Parathyroid adenoma (tissue), 2 donors: ENCODE measurements around the gene P3H3.

ENCODE experiments used
- H2AFZ ChIP-seq: fragments of 300-600 bp; sonication (generic); one replicate; pipeline ENCODE4 v1.7.0; 2017; ENCODE audit warnings: antibody characterized with exemption, mild to moderate bottlenecking
- H3K27ac ChIP-seq: fragments of 300-600 bp; sonication (generic); one replicate; pipeline ENCODE4 v1.7.0; 2017
- H3K27me3 ChIP-seq: fragments of 300-600 bp; sonication (generic); one replicate; pipeline ENCODE4 v1.7.0; 2017; ENCODE audit warnings: low read length; ENCODE audit not compliant: control insufficient read depth, insufficient read depth
- H3K36me3 ChIP-seq: fragments of 300-600 bp; sonication (generic); one replicate; pipeline ENCODE4 v1.7.0; 2017; ENCODE audit warnings: low read length; ENCODE audit not compliant: control insufficient read depth, insufficient read depth
- H3K4me1 ChIP-seq: fragments of 300-600 bp; sonication (generic); one replicate; pipeline ENCODE4 v1.7.0; 2017; ENCODE audit warnings: control low read depth
- H3K4me2 ChIP-seq: fragments of 300-600 bp; sonication (generic); one replicate; pipeline ENCODE4 v1.7.0; 2017; ENCODE audit warnings: low read length
- H3K4me3 ChIP-seq: fragments of 300-600 bp; sonication (generic); one replicate; pipeline ENCODE4 v1.7.0; 2017; ENCODE audit warnings: low read depth, low read length
- H3K79me2 ChIP-seq: fragments of 300-600 bp; sonication (generic); one replicate; pipeline ENCODE4 v1.7.0; 2017; ENCODE audit warnings: control low read depth
- H3K9ac ChIP-seq: fragments of 300-600 bp; sonication (generic); one replicate; pipeline ENCODE4 v1.7.0; 2017; ENCODE audit warnings: mild to moderate bottlenecking
- H3K9me3 ChIP-seq: fragments of 300-600 bp; sonication (generic); one replicate; pipeline ENCODE4 v1.7.0; 2017; ENCODE audit warnings: low read length; ENCODE audit not compliant: control insufficient read depth
- TF ChIP-seq, protein P1 (sequence below): fragments of 300-600 bp; sonication (generic); IDR thresholded peaks from one replicate; pipeline ENCODE4 v1.7.0; 2017; ENCODE audit warnings: antibody characterized with exemption, mild to moderate bottlenecking
- donor health status: primary hyperparathyroidism.

Gene P3H3

GRCh38 chr12:6786416-6787094 is 41.7 kb upstream of the P3H3 start:
- Histone ChIP-seq H3K9me3 (no peaks in the 10 kb centered on the region), H3K4me1 (peaks cover 41% of the 10 kb centered on the region), H2AFZ (peak overlapping the region; percentile 73), H3K9ac (no peak overlapping the region), H3K27me3 (no peaks in the 10 kb centered on the region), H3K4me2 (peak overlapping the region; percentile 13), H3K27ac (peak overlapping the region; percentile 98), H3K79me2 (peaks cover 15% of the 10 kb centered on the region), H3K4me3 (no peak overlapping the region), H3K36me3 (no peaks in the 10 kb centered on the region)
- TF ChIP-seq, protein P1, sequence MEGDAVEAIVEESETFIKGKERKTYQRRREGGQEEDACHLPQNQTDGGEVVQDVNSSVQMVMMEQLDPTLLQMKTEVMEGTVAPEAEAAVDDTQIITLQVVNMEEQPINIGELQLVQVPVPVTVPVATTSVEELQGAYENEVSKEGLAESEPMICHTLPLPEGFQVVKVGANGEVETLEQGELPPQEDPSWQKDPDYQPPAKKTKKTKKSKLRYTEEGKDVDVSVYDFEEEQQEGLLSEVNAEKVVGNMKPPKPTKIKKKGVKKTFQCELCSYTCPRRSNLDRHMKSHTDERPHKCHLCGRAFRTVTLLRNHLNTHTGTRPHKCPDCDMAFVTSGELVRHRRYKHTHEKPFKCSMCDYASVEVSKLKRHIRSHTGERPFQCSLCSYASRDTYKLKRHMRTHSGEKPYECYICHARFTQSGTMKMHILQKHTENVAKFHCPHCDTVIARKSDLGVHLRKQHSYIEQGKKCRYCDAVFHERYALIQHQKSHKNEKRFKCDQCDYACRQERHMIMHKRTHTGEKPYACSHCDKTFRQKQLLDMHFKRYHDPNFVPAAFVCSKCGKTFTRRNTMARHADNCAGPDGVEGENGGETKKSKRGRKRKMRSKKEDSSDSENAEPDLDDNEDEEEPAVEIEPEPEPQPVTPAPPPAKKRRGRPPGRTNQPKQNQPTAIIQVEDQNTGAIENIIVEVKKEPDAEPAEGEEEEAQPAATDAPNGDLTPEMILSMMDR: no peak

DNA sequence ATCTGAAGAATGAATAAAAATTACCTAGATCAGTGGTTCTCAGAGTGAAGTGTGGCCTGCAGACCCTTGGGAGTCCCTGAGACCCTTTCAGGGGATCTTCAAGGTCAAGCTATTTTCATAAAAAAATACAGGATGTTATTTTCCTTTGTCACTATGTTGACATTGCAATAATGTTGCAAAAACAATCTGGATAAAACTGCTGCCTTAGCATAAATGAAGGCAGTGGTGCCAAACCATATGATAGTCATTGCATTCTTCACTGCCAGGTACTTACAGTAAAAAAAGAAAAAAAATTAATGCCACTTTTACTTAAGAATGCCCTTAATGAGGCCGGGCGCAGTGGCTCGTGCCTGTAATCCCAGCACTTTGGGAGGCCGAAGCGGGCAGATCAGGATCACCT is 40.9 kb upstream of the P3H3 start:
- Histone ChIP-seq H3K9ac (no peak overlapping the region), H3K4me3 (no peak overlapping the region), H3K4me2 (no peak overlapping the region), H3K27ac (peak overlapping the region; percentile 98), H3K9me3 (no peaks in the 10 kb centered on the region), H3K79me2 (peaks cover 19% of the 10 kb centered on the region), H3K4me1 (peaks cover 41% of the 10 kb centered on the region), H2AFZ (peak overlapping the region; percentile 73), H3K36me3 (no peaks in the 10 kb centered on the region), H3K27me3 (no peaks in the 10 kb centered on the region)
- TF ChIP-seq, protein P1: no peak

DNA sequence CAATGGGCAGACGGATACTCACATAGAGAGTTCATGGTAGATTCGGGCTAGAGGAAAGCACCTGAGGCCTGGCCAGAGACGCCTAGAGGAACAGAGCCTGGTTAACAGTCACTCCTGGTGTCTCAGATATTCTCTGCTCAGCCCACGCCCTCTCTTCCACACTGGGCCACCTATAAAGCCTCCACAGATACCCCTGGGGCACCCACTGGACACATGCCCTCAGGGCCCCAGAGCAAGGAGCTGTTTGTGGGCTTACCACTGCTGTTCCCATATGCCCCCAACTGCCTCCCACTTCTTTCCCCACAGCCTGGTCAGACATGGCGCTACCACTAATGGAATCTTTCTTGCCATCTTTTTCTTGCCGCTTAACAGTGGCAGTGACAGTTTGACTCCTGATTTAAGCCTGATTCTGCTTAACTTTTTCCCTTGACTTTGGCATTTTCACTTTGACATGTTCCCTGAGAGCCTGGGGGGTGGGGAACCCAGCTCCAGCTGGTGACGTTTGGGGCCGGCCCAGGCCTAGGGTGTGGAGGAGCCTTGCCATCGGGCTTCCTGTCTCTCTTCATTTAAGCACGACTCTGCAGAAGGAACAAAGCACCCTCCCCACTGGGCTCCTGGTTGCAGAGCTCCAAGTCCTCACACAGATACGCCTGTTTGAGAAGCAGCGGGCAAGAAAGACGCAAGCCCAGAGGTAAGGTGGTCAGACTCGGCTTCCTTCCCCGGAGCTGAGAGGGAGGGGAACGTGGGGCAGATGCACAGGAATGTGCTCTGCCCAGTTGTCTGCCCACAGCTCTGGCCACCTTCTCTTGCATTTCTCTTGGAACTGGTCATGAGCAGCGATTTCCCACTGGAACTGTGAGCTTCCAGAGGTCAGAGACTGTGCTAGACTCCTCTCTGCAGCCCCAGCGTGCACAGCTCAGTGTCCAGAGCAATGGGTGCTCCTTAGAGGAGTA is 39.0 kb upstream of the P3H3 start, which contains the start of gene CD4:
CD4 (plus strand) TSS at position 557 of the 953 bp plus-strand sequence. CDS start 10,611 bp downstream, outside the sequence.
- Histone ChIP-seq H3K4me2 (peak within 1 kb of the TSS; percentile 17), H3K4me1 (peaks cover 41% of the 10 kb centered on the region), H3K9me3 (no peaks in the 10 kb centered on the region), H3K4me3 (peak within 1 kb of the TSS; percentile 21), H2AFZ (peak within 1 kb of the TSS; percentile 85), H3K79me2 (peaks cover 23% of the 10 kb centered on the region), H3K27ac (peak within 1 kb of the TSS; percentile 98), H3K27me3 (no peaks in the 10 kb centered on the region), H3K36me3 (no peaks in the 10 kb centered on the region), H3K9ac (peak within 1 kb of the TSS; percentile 31)
- TF ChIP-seq, protein P1: peak; percentile 3

DNA sequence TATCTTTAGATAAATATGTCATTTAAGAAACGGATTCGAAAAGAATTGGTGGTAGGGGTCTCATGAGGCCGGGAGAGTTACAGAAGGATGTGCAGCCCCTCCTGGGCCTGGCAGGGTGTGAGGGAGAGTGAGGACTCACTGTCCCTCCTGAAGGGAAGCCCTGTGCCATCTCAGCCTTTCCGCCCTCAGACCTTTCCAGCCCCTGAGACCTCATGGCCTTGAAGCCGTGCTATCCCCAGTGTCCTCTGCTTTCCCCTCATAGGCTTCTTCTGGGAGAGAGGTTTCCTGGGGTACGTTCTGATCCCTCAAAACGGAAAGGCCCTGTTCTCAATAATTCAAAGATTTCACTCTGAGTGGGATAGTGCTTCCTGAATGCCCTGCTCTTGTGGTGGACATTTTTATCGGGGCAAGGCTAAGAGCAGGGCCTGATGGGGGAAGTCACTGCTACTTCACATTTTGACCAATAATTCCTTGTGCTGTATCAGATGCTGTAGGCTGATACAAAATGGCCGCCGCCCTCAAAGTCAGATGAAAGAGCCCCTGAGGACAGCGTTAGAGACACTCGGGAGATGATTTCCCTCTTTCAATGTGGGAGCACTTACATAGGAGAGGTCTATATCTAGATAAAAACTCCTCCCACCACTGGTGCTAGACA is 37.6 kb upstream of the P3H3 start:
- Histone ChIP-seq H3K9me3 (no peaks in the 10 kb centered on the region), H2AFZ (peak overlapping the region; percentile 55), H3K9ac (peak overlapping the region; percentile 31), H3K27me3 (no peaks in the 10 kb centered on the region), H3K27ac (peak overlapping the region; percentile 98), H3K4me2 (no peak overlapping the region), H3K4me1 (peaks cover 31% of the 10 kb centered on the region), H3K36me3 (no peaks in the 10 kb centered on the region), H3K4me3 (no peak overlapping the region), H3K79me2 (peaks cover 23% of the 10 kb centered on the region)
- TF ChIP-seq, protein P1: no peak
